GM21717 (cell line): ENCODE results near the gene CWC25.
"Not testable (repeated sequence)": the region's sequence is repeated elsewhere in the genome, so short reads cannot be mapped to it uniquely, and the experiment has no call there.

Source experiments
- ATAC-seq: cut with Tn5 transposase; IDR thresholded peaks from one replicate; pipeline ENCODE4 v1.9.1; 2021; ENCODE audit warnings: mild to moderate bottlenecking, moderate library complexity; ENCODE audit not compliant: unreplicated experiment

Gene CWC25

GRCh38 chr17:38790148-38790707 is 34.9 kb downstream of the CWC25 start:
- not testable (repeated sequence) for ATAC-seq

GRCh38 chr17:38789185-38789584 is 35.9 kb downstream of the CWC25 start:
- ATAC-seq, result no peak

GRCh38 chr17:38787999-38788398 is 37.1 kb downstream of the CWC25 start:
- ATAC-seq, result not testable (repeated sequence)

- ATAC-seq, result no peak
Observed at GRCh38 chr17:38786372-38786771, 38.7 kb downstream of the CWC25 start.

GRCh38 chr17:38783227-38783626 is 41.9 kb downstream of the CWC25 start:
- no peak for ATAC-seq

- ATAC-seq, result no peak
Observed at GRCh38 chr17:38779965-38780752, 45.0 kb downstream of the CWC25 start.

GRCh38 chr17:38777641-38778250 is 47.4 kb downstream of the CWC25 start:
- no peak for ATAC-seq

- no peak for ATAC-seq
Observed at GRCh38 chr17:38773258-38773657, 51.9 kb downstream of the CWC25 start.

GRCh38 chr17:38768417-38768816 is 56.7 kb downstream of the CWC25 start:
- ATAC-seq, result no peak

- ATAC-seq, result no peak
Observed at GRCh38 chr17:38766341-38766740, 58.8 kb downstream of the CWC25 start.

GRCh38 chr17:38762231-38762630 is 62.9 kb downstream of the CWC25 start:
- no peak for ATAC-seq

GRCh38 chr17:38761612-38762011 is 63.5 kb downstream of the CWC25 start:
- ATAC-seq, result no peak

GRCh38 chr17:38753071-38753506 is 72.0 kb downstream of the CWC25 start:
- ATAC-seq, result no peak

GRCh38 chr17:38752308-38753070 is 72.6 kb downstream of the CWC25 start, which contains the start of gene PSMB3:
Gene PSMB3, plus strand, starts transcription at chr17:38752741. Its CDS starts 86 bp downstream, at chr17:38752827.
- peak; percentile 68 for ATAC-seq

- peak; percentile 35 for ATAC-seq
Observed at GRCh38 chr17:38751808-38752307, 73.3 kb downstream of the CWC25 start.

GRCh38 chr17:38751144-38751807 is 73.8 kb downstream of the CWC25 start:
- ATAC-seq, result no peak
